ENCODE results near the gene ATP8B3. TPM values are rescaled to one million over a fixed set of nuclear protein-coding genes. Genes with fewer than 3 reads are reported as not detected.
A peak's percentile ranks its signal among the peaks of the same experiment; 100 is the strongest.

ATP8B3 gene
- total and polyA plus RNA-seq, 9 of the 15 experiments (the other 6 are each of a cell fraction or from before 2014, with no cell fraction given) = 1.2 to 12.3 (median 3.8) TPM

DNA sequence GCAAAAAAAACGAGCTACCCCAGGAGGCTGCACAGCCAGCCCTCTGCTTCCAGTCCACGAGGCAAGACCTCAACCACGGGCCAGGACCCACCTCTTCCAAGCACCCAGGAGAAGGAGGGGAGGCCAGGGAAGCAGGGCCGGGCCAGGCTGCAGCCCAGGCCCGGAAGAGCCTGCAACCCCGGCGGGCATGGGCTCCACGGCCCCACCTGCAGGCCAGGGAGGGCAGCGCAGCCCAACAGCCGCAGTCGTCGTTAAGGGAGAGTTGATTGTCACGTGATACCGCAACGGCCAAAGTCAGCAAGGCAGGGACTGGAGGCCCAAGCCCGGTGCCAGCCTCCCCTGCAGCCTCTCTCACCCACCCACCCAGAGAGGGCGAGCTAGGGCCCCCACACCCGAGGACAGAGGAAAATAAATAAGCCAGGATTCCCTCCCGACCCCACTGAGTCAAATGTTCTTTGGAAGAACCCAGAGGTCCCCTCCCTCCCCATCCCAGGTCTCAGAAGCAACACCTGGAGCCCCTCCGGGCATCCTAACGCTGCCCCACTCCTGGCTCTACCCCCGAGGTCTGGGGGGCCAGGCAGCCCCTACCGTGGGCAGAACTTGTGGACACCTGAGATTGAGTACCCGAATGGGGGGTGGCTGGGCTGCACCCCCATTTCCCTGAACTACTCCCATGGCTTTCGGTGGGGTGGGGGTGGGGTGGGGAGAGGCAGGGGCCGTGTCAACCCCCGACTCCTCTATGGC is 41.4 kb upstream of the ATP8B3 start (continued):
- TF ChIP-seq MEF2A (IDR thresholded peaks at IDR 0.05; ENCODE audit: control insufficient read depth, low read depth, low read length) (no peak), SREBF1 (IDR thresholded peaks at IDR 0.05; ENCODE audit: borderline replicate concordance, low read depth, low read length) (peak; percentile 64; the same call in 1 of the 2 replicates), ESRRB (CRISPR knock-in tag; IDR thresholded peaks at IDR 0.05; ENCODE audit: borderline replicate concordance) (no peak; the same call in 1 of the 2 replicates), PHF20 (IDR thresholded peaks at IDR 0.05; ENCODE audit: partially characterized antibody) (no peak), TCF3 (CRISPR knock-in tag; IDR thresholded peaks at IDR 0.05) (0 out of 2 replicates have a peak, but pooled peaks have one; percentile 13)
- TF ChIP-seq, protein P1, sequence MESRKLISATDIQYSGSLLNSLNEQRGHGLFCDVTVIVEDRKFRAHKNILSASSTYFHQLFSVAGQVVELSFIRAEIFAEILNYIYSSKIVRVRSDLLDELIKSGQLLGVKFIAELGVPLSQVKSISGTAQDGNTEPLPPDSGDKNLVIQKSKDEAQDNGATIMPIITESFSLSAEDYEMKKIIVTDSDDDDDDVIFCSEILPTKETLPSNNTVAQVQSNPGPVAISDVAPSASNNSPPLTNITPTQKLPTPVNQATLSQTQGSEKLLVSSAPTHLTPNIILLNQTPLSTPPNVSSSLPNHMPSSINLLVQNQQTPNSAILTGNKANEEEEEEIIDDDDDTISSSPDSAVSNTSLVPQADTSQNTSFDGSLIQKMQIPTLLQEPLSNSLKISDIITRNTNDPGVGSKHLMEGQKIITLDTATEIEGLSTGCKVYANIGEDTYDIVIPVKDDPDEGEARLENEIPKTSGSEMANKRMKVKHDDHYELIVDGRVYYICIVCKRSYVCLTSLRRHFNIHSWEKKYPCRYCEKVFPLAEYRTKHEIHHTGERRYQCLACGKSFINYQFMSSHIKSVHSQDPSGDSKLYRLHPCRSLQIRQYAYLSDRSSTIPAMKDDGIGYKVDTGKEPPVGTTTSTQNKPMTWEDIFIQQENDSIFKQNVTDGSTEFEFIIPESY (CRISPR knock-in tag; IDR thresholded peaks at IDR 0.05) = no peak
- TF ChIP-seq, protein P2, sequence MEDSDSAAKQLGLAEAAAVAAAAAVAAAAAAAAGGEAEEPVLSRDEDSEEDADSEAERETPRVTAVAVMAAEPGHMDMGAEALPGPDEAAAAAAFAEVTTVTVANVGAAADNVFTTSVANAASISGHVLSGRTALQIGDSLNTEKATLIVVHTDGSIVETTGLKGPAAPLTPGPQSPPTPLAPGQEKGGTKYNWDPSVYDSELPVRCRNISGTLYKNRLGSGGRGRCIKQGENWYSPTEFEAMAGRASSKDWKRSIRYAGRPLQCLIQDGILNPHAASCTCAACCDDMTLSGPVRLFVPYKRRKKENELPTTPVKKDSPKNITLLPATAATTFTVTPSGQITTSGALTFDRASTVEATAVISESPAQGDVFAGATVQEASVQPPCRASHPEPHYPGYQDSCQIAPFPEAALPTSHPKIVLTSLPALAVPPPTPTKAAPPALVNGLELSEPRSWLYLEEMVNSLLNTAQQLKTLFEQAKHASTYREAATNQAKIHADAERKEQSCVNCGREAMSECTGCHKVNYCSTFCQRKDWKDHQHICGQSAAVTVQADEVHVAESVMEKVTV (CRISPR knock-in tag; IDR thresholded peaks at IDR 0.05) = 0 out of 2 replicates have a peak, but pooled peaks have one; percentile 9
- TF ChIP-seq, protein P3, sequence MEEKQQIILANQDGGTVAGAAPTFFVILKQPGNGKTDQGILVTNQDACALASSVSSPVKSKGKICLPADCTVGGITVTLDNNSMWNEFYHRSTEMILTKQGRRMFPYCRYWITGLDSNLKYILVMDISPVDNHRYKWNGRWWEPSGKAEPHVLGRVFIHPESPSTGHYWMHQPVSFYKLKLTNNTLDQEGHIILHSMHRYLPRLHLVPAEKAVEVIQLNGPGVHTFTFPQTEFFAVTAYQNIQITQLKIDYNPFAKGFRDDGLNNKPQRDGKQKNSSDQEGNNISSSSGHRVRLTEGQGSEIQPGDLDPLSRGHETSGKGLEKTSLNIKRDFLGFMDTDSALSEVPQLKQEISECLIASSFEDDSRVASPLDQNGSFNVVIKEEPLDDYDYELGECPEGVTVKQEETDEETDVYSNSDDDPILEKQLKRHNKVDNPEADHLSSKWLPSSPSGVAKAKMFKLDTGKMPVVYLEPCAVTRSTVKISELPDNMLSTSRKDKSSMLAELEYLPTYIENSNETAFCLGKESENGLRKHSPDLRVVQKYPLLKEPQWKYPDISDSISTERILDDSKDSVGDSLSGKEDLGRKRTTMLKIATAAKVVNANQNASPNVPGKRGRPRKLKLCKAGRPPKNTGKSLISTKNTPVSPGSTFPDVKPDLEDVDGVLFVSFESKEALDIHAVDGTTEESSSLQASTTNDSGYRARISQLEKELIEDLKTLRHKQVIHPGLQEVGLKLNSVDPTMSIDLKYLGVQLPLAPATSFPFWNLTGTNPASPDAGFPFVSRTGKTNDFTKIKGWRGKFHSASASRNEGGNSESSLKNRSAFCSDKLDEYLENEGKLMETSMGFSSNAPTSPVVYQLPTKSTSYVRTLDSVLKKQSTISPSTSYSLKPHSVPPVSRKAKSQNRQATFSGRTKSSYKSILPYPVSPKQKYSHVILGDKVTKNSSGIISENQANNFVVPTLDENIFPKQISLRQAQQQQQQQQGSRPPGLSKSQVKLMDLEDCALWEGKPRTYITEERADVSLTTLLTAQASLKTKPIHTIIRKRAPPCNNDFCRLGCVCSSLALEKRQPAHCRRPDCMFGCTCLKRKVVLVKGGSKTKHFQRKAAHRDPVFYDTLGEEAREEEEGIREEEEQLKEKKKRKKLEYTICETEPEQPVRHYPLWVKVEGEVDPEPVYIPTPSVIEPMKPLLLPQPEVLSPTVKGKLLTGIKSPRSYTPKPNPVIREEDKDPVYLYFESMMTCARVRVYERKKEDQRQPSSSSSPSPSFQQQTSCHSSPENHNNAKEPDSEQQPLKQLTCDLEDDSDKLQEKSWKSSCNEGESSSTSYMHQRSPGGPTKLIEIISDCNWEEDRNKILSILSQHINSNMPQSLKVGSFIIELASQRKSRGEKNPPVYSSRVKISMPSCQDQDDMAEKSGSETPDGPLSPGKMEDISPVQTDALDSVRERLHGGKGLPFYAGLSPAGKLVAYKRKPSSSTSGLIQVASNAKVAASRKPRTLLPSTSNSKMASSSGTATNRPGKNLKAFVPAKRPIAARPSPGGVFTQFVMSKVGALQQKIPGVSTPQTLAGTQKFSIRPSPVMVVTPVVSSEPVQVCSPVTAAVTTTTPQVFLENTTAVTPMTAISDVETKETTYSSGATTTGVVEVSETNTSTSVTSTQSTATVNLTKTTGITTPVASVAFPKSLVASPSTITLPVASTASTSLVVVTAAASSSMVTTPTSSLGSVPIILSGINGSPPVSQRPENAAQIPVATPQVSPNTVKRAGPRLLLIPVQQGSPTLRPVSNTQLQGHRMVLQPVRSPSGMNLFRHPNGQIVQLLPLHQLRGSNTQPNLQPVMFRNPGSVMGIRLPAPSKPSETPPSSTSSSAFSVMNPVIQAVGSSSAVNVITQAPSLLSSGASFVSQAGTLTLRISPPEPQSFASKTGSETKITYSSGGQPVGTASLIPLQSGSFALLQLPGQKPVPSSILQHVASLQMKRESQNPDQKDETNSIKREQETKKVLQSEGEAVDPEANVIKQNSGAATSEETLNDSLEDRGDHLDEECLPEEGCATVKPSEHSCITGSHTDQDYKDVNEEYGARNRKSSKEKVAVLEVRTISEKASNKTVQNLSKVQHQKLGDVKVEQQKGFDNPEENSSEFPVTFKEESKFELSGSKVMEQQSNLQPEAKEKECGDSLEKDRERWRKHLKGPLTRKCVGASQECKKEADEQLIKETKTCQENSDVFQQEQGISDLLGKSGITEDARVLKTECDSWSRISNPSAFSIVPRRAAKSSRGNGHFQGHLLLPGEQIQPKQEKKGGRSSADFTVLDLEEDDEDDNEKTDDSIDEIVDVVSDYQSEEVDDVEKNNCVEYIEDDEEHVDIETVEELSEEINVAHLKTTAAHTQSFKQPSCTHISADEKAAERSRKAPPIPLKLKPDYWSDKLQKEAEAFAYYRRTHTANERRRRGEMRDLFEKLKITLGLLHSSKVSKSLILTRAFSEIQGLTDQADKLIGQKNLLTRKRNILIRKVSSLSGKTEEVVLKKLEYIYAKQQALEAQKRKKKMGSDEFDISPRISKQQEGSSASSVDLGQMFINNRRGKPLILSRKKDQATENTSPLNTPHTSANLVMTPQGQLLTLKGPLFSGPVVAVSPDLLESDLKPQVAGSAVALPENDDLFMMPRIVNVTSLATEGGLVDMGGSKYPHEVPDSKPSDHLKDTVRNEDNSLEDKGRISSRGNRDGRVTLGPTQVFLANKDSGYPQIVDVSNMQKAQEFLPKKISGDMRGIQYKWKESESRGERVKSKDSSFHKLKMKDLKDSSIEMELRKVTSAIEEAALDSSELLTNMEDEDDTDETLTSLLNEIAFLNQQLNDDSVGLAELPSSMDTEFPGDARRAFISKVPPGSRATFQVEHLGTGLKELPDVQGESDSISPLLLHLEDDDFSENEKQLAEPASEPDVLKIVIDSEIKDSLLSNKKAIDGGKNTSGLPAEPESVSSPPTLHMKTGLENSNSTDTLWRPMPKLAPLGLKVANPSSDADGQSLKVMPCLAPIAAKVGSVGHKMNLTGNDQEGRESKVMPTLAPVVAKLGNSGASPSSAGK (IDR thresholded peaks at IDR 0.05) = no peak; the same call in 1 of the 2 replicates
- TF ChIP-seq, protein P4, sequence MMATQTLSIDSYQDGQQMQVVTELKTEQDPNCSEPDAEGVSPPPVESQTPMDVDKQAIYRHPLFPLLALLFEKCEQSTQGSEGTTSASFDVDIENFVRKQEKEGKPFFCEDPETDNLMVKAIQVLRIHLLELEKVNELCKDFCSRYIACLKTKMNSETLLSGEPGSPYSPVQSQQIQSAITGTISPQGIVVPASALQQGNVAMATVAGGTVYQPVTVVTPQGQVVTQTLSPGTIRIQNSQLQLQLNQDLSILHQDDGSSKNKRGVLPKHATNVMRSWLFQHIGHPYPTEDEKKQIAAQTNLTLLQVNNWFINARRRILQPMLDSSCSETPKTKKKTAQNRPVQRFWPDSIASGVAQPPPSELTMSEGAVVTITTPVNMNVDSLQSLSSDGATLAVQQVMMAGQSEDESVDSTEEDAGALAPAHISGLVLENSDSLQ (IDR thresholded peaks at IDR 0.05) = peak; percentile 20; the same call in 1 of the 2 replicates
